ENCODE data around the gene RMDN2.

The RMDN2 gene

GRCh38 chr2:38030635-38031355 lies 105.7 kb downstream of the RMDN2 start:
- no peaks in the 10 kb centered on the region for H3K9me3 Mint-ChIP-seq
- no peak overlapping the region for H3K27ac Mint-ChIP-seq
- no peak overlapping the region for H3K4me3 Mint-ChIP-seq
- H3K27me3 Mint-ChIP-seq = peaks cover 29 to 32% of the 10 kb centered on the region in 2 donors
- no peak for DNase-seq
- ATAC-seq (replicated peaks) = no peak
- no peaks in the 10 kb centered on the region for H3K36me3 Mint-ChIP-seq (ENCODE audit: insufficient read depth)
- no peaks in the 10 kb centered on the region for H3K4me1 Mint-ChIP-seq (ENCODE audit: low read depth in 2 of 2)

GRCh38 chr2:38032946-38033345 lies 107.9 kb downstream of the RMDN2 start:
- H3K4me1 Mint-ChIP-seq (ENCODE audit: low read depth in 2 of 2) = peaks cover 3% of the 10 kb centered on the region in 2 donors
- H3K27ac Mint-ChIP-seq = no peak overlapping the region
- H3K27me3 Mint-ChIP-seq = peaks cover 40 to 53% of the 10 kb centered on the region in 2 donors
- H3K36me3 Mint-ChIP-seq (ENCODE audit: insufficient read depth) = no peaks in the 10 kb centered on the region
- DNase-seq = no peak
- H3K4me3 Mint-ChIP-seq = no peak overlapping the region
- no peak for ATAC-seq (replicated peaks)
- no peaks in the 10 kb centered on the region for H3K9me3 Mint-ChIP-seq

GRCh38 chr2:38033646-38034045 lies 108.6 kb downstream of the RMDN2 start:
- Mint-ChIP-seq H3K4me1 (ENCODE audit: low read depth in 2 of 2) (peaks cover 8 to 9% of the 10 kb centered on the region in 2 donors), H3K27ac (no peak overlapping the region), H3K4me3 (no peak overlapping the region), H3K36me3 (ENCODE audit: insufficient read depth) (no peaks in the 10 kb centered on the region), H3K9me3 (no peaks in the 10 kb centered on the region), H3K27me3 (peaks cover 45 to 57% of the 10 kb centered on the region in 2 donors)
- DNase-seq (no peak), ATAC-seq (replicated peaks) (no peak)

- Mint-ChIP-seq H3K27ac (no peak overlapping the region), H3K9me3 (no peaks in the 10 kb centered on the region), H3K27me3 (peaks cover 47 to 65% of the 10 kb centered on the region in 2 donors), H3K36me3 (ENCODE audit: insufficient read depth) (no peaks in the 10 kb centered on the region), H3K4me1 (ENCODE audit: low read depth in 2 of 2) (peaks cover 8 to 9% of the 10 kb centered on the region in 2 donors), H3K4me3 (no peak overlapping the region)
- ATAC-seq (replicated peaks) = no peak
- no peak for DNase-seq
Measured at GRCh38 chr2:38035968-38036367, 110.9 kb downstream of the RMDN2 start.

- no peak overlapping the region for H3K27ac Mint-ChIP-seq
- peaks cover 41 to 70% of the 10 kb centered on the region in 2 donors for H3K27me3 Mint-ChIP-seq
- peaks cover 8 to 9% of the 10 kb centered on the region in 2 donors for H3K4me1 Mint-ChIP-seq (ENCODE audit: low read depth in 2 of 2)
- H3K4me3 Mint-ChIP-seq = no peak overlapping the region
- H3K9me3 Mint-ChIP-seq = no peaks in the 10 kb centered on the region
- no peak for ATAC-seq (replicated peaks)
- H3K36me3 Mint-ChIP-seq (ENCODE audit: insufficient read depth) = no peaks in the 10 kb centered on the region
- no peak for DNase-seq
Measured at GRCh38 chr2:38037325-38037724, 112.2 kb downstream of the RMDN2 start.

GRCh38 chr2:38037757-38038621 lies 112.9 kb downstream of the RMDN2 start:
- DNase-seq = no peak
- Mint-ChIP-seq H3K9me3 (no peaks in the 10 kb centered on the region), H3K27me3 (peaks cover 47 to 73% of the 10 kb centered on the region in 2 donors), H3K4me1 (ENCODE audit: low read depth in 2 of 2) (peaks cover 8 to 9% of the 10 kb centered on the region in 2 donors), H3K4me3 (peak overlapping the region; percentile 11), H3K27ac (no peak overlapping the region), H3K36me3 (ENCODE audit: insufficient read depth) (no peaks in the 10 kb centered on the region)
- no peak for ATAC-seq (replicated peaks)

GRCh38 chr2:38038682-38039081 lies 113.6 kb downstream of the RMDN2 start:
- H3K4me1 Mint-ChIP-seq (ENCODE audit: low read depth in 2 of 2) = peaks cover 8 to 9% of the 10 kb centered on the region in 2 donors
- DNase-seq (no peak), ATAC-seq (replicated peaks) (no peak)
- H3K4me3 Mint-ChIP-seq = no peak overlapping the region
- H3K27me3 Mint-ChIP-seq = peaks cover 54 to 70% of the 10 kb centered on the region in 2 donors
- no peaks in the 10 kb centered on the region for H3K36me3 Mint-ChIP-seq (ENCODE audit: insufficient read depth)
- H3K27ac Mint-ChIP-seq = no peak overlapping the region
- no peaks in the 10 kb centered on the region for H3K9me3 Mint-ChIP-seq

GRCh38 chr2:38039121-38039910 lies 114.2 kb downstream of the RMDN2 start:
- peaks cover 57 to 68% of the 10 kb centered on the region in 2 donors for H3K27me3 Mint-ChIP-seq
- ATAC-seq (replicated peaks) (no peak), DNase-seq (no peak)
- H3K4me1 Mint-ChIP-seq (ENCODE audit: low read depth in 2 of 2) = peaks cover 8 to 9% of the 10 kb centered on the region in 2 donors
- no peaks in the 10 kb centered on the region for H3K36me3 Mint-ChIP-seq (ENCODE audit: insufficient read depth)
- no peaks in the 10 kb centered on the region for H3K9me3 Mint-ChIP-seq
- H3K27ac Mint-ChIP-seq = no peak overlapping the region
- no peak overlapping the region for H3K4me3 Mint-ChIP-seq

- no peak for DNase-seq
- peaks cover 29 to 49% of the 10 kb centered on the region in 2 donors for H3K27me3 Mint-ChIP-seq
- no peak overlapping the region for H3K27ac Mint-ChIP-seq
Measured at GRCh38 chr2:38045811-38046210, 120.7 kb downstream of the RMDN2 start.

GRCh38 chr2:38056216-38056615 lies 131.1 kb downstream of the RMDN2 start:
- Mint-ChIP-seq H3K27ac (no peak overlapping the region), H3K4me3 (no peak overlapping the region), H3K36me3 (ENCODE audit: insufficient read depth) (peaks cover 2% of the 10 kb centered on the region), H3K9me3 (no peaks in the 10 kb centered on the region), H3K4me1 (ENCODE audit: low read depth in 2 of 2) (no peaks in the 10 kb centered on the region), H3K27me3 (peaks cover 37 to 43% of the 10 kb centered on the region in 2 donors)
- ATAC-seq (replicated peaks) (no peak), DNase-seq (no peak)

More at GRCh38 chr2:38045811-38046210, 120.7 kb downstream of the RMDN2 start:
- H3K36me3 Mint-ChIP-seq (ENCODE audit: insufficient read depth) = no peaks in the 10 kb centered on the region
- no peak for ATAC-seq (replicated peaks)
- H3K4me1 Mint-ChIP-seq (ENCODE audit: low read depth in 2 of 2) = no peaks in the 10 kb centered on the region
- no peaks in the 10 kb centered on the region for H3K9me3 Mint-ChIP-seq
- no peak overlapping the region for H3K4me3 Mint-ChIP-seq

- DNase-seq = no peak
- no peak overlapping the region for H3K4me3 Mint-ChIP-seq
Measured at GRCh38 chr2:38057651-38058410, 132.7 kb downstream of the RMDN2 start.

GRCh38 chr2:38060236-38061018 lies 135.3 kb downstream of the RMDN2 start:
- no peak for ATAC-seq (replicated peaks)
- Mint-ChIP-seq H3K27me3 (peaks cover 51 to 52% of the 10 kb centered on the region in 2 donors), H3K4me1 (ENCODE audit: low read depth in 2 of 2) (no peaks in the 10 kb centered on the region), H3K36me3 (ENCODE audit: insufficient read depth) (peaks cover 5% of the 10 kb centered on the region), H3K4me3 (no peak overlapping the region), H3K9me3 (no peaks in the 10 kb centered on the region), H3K27ac (no peak overlapping the region)
- no peak for DNase-seq

More at GRCh38 chr2:38057651-38058410, 132.7 kb downstream of the RMDN2 start:
- Mint-ChIP-seq H3K36me3 (ENCODE audit: insufficient read depth) (peaks cover 2% of the 10 kb centered on the region), H3K9me3 (no peaks in the 10 kb centered on the region), H3K27ac (no peak overlapping the region), H3K4me1 (ENCODE audit: low read depth in 2 of 2) (no peaks in the 10 kb centered on the region), H3K27me3 (peaks cover 45 to 55% of the 10 kb centered on the region in 2 donors)
- ATAC-seq (replicated peaks) = no peak
